ENCODE measurements around the gene FBXO36.

DNA sequence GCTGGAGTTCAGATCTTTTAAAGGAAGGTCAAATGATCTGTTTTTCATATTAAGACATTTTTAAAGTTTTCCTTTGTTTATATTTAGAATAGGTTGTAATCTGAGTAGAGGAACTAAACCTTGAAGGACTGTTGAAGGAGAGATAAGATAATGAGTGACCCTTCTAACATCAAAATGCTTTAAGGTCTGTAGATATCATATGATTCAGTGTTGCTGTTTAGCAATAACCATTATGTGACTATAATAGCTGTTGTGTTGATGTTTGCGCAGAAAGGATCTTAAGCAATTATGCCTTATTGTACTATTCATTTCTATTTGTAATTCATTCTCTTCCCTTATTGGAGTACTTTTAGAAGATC is 86.4 kb downstream of the FBXO36 start:
- no peak for TF ChIP-seq POLR2A (IDR thresholded peaks at IDR 0.05)
- TF ChIP-seq, protein P1, sequence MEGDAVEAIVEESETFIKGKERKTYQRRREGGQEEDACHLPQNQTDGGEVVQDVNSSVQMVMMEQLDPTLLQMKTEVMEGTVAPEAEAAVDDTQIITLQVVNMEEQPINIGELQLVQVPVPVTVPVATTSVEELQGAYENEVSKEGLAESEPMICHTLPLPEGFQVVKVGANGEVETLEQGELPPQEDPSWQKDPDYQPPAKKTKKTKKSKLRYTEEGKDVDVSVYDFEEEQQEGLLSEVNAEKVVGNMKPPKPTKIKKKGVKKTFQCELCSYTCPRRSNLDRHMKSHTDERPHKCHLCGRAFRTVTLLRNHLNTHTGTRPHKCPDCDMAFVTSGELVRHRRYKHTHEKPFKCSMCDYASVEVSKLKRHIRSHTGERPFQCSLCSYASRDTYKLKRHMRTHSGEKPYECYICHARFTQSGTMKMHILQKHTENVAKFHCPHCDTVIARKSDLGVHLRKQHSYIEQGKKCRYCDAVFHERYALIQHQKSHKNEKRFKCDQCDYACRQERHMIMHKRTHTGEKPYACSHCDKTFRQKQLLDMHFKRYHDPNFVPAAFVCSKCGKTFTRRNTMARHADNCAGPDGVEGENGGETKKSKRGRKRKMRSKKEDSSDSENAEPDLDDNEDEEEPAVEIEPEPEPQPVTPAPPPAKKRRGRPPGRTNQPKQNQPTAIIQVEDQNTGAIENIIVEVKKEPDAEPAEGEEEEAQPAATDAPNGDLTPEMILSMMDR (IDR thresholded peaks at IDR 0.05 in 4 of 5, conservative IDR thresholded peaks at IDR 0.05 in 1 of 5) = no peak

Data from gastrocnemius medialis (tissue), 4 donors.